ENCODE measurements around the gene AK6.

DNA sequence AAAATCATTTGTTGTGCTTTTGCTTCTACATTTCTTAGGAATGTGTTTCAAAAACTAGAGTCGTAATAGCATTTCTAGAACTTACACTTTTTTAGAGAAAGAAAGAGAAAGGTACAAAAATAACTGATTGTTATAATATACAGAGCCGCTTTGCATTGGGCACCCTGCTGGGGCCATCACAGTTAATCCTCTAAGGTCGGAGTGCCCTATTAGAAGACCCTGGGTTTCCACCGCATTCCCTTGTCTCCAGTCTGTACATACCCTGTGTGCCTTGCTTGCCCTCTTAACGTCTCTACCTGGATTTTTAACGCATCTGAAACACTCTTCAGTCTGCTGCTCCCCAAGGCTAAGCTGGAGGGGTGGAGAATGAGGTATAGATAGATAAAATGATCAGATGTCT is 46.9 kb upstream of the AK6 start:
- TF ChIP-seq, protein P1, sequence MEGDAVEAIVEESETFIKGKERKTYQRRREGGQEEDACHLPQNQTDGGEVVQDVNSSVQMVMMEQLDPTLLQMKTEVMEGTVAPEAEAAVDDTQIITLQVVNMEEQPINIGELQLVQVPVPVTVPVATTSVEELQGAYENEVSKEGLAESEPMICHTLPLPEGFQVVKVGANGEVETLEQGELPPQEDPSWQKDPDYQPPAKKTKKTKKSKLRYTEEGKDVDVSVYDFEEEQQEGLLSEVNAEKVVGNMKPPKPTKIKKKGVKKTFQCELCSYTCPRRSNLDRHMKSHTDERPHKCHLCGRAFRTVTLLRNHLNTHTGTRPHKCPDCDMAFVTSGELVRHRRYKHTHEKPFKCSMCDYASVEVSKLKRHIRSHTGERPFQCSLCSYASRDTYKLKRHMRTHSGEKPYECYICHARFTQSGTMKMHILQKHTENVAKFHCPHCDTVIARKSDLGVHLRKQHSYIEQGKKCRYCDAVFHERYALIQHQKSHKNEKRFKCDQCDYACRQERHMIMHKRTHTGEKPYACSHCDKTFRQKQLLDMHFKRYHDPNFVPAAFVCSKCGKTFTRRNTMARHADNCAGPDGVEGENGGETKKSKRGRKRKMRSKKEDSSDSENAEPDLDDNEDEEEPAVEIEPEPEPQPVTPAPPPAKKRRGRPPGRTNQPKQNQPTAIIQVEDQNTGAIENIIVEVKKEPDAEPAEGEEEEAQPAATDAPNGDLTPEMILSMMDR (IDR thresholded peaks at IDR 0.05), result no peak
- no peak for TF ChIP-seq POLR2A (IDR thresholded peaks at IDR 0.05)
